K562 (cell line): ENCODE measurements around the gene PPM1H.

Experiments
- POLR2AphosphoS5 ChIP-seq: IDR thresholded peaks from 2 replicates; pipeline ENCODE4 v1.6.1; 2011; ENCODE audit warnings: mild to moderate bottlenecking, low read depth, low read length, moderate library complexity; ENCODE audit not compliant: control insufficient read depth, insufficient read depth
- TAF1 ChIP-seq: IDR thresholded peaks from 2 replicates; pipeline ENCODE4 v1.6.1; 2011; ENCODE audit warnings: mild to moderate bottlenecking, low read length, moderate library complexity; ENCODE audit not compliant: insufficient read depth, control insufficient read depth, severe bottlenecking; ENCODE audit errors: extremely low read depth
- TF ChIP-seq, protein P1 (sequence below), 3 experiments: IDR thresholded peaks in 2 of 3; conservative IDR thresholded peaks in 1 of 3; 2 replicates each; pipeline ENCODE4 v1.5.1; 2011 to 2012; ENCODE audit warnings: low read length in 3 of 3, mild to moderate bottlenecking in 3 of 3, control low read depth in 2 of 3, improper control_type of control experiment in 1 of 3, inconsistent platforms in 1 of 3, low read depth in 1 of 3, mixed read lengths in 1 of 3, moderate library complexity in 1 of 3; ENCODE audit not compliant: insufficient read depth in 2 of 3

DNA sequence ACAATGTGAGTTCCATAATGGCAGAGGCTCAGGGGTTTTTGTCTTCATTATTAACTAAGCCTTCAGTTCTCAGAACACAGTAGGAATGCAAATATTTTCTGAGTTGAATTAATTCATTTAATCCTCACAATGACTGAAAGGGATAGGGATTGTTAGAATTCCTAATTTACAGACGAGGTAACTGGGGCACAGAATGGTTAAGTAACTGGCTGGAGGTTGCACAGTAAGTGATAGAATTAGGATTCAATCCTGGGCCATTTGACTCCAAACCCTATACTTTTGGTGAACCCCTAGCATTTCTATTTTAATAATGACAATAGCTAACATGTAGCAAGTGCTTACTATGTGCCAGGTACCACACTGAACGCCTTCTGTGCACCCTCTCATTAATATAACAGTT is 163.1 kb downstream of the PPM1H start:
- TF ChIP-seq POLR2AphosphoS5 (no peak), TAF1 (no peak)
- TF ChIP-seq, protein P1, sequence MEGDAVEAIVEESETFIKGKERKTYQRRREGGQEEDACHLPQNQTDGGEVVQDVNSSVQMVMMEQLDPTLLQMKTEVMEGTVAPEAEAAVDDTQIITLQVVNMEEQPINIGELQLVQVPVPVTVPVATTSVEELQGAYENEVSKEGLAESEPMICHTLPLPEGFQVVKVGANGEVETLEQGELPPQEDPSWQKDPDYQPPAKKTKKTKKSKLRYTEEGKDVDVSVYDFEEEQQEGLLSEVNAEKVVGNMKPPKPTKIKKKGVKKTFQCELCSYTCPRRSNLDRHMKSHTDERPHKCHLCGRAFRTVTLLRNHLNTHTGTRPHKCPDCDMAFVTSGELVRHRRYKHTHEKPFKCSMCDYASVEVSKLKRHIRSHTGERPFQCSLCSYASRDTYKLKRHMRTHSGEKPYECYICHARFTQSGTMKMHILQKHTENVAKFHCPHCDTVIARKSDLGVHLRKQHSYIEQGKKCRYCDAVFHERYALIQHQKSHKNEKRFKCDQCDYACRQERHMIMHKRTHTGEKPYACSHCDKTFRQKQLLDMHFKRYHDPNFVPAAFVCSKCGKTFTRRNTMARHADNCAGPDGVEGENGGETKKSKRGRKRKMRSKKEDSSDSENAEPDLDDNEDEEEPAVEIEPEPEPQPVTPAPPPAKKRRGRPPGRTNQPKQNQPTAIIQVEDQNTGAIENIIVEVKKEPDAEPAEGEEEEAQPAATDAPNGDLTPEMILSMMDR (IDR thresholded peaks at IDR 0.05 in 2 of 3, conservative IDR thresholded peaks at IDR 0.05 in 1 of 3; ENCODE audit: insufficient read depth in 2 of 3, low read depth in 1 of 3, low read length in 3 of 3), result no peak
